ENCODE results near the gene SHLD1.

The SHLD1 gene

GRCh38 chr20:5770987-5771318, 20.8 kb downstream of the SHLD1 start:
- no peak overlapping the region for H2AK5ac ChIP-seq (ENCODE audit: low read depth, low read length)
- H2BK12ac ChIP-seq (ENCODE audit: low read length), result no peak overlapping the region
- H3K9ac ChIP-seq (ENCODE audit: low read depth, low read length, poor library complexity), result no peak overlapping the region
- no CpG with 5 or more reads among the region's 1 CpG for WGBS, 2 donors (ENCODE audit: extremely low coverage in 2 of 2, insufficient read length in 2 of 2, insufficient replicate concordance in 1 of 2)
- no peak overlapping the region for H2AFZ ChIP-seq (ENCODE audit: low read length)
- no peak overlapping the region for H3K18ac ChIP-seq (ENCODE audit: low read length)
- H3K27ac ChIP-seq (replicated peaks; ENCODE audit: low read length), result no peak overlapping the region
- H3K36me3 ChIP-seq (replicated peaks in 1 of 2; ENCODE audit: control insufficient read depth in 2 of 2, insufficient read depth in 2 of 2, low read length in 2 of 2), result peaks cover 0 to 14% of the 10 kb centered on the region in 2 donors
- H3K14ac ChIP-seq (ENCODE audit: low read length), result no peak overlapping the region
- no peaks in the 10 kb centered on the region for H3K9me3 ChIP-seq (replicated peaks in 1 of 2; ENCODE audit: control insufficient read depth in 2 of 2, insufficient read depth in 1 of 2, low read depth in 1 of 2, low read length in 2 of 2)
- H2BK15ac ChIP-seq (ENCODE audit: low read length), result no peak overlapping the region
- H2BK5ac ChIP-seq (ENCODE audit: low read length), result no peak overlapping the region
- H3K23ac ChIP-seq (ENCODE audit: low read depth, low read length, poor library complexity), result no peak overlapping the region
- no peak overlapping the region for H3K4me3 ChIP-seq (ENCODE audit: low read length in 2 of 2)
- no peak overlapping the region for H4K8ac ChIP-seq (ENCODE audit: low read depth, low read length)
- no peak for DNase-seq (ENCODE audit: low spot score)
- H4K91ac ChIP-seq (ENCODE audit: low read depth, low read length, poor library complexity), result no peak overlapping the region
- H3K4me1 ChIP-seq (ENCODE audit: control insufficient read depth in 2 of 2, insufficient read depth in 1 of 2, low read depth in 1 of 2, low read length in 2 of 2), result no peaks in the 10 kb centered on the region
- H3K4ac ChIP-seq (ENCODE audit: low read length), result no peak overlapping the region
- H3K27me3 ChIP-seq (ENCODE audit: control insufficient read depth in 3 of 3, insufficient read depth in 3 of 3, low read depth in 1 of 3, low read length in 3 of 3), result no peaks in the 10 kb centered on the region
- H2BK120ac ChIP-seq (ENCODE audit: low read depth, low read length), result no peak overlapping the region
- no peaks in the 10 kb centered on the region for H3K79me1 ChIP-seq (ENCODE audit: low read depth, low read length)
- H3K4me2 ChIP-seq (ENCODE audit: insufficient read depth, low read length, poor library complexity, severe bottlenecking), result no peak overlapping the region

GRCh38 chr20:5772704-5773103, 22.5 kb downstream of the SHLD1 start:
- no CpG with 5 or more reads among the region's 5 CpGs for WGBS, 2 donors (ENCODE audit: extremely low coverage in 2 of 2, insufficient read length in 2 of 2, insufficient replicate concordance in 1 of 2)

GRCh38 chr20:5773589-5773988, 23.4 kb downstream of the SHLD1 start:
- Histone ChIP-seq H4K8ac (ENCODE audit: low read depth, low read length) (no peak overlapping the region), H2AK5ac (ENCODE audit: low read depth, low read length) (no peak overlapping the region), H3K4me2 (ENCODE audit: insufficient read depth, low read length, poor library complexity, severe bottlenecking) (no peak overlapping the region), H3K23ac (ENCODE audit: low read depth, low read length, poor library complexity) (no peak overlapping the region), H3K9ac (ENCODE audit: low read depth, low read length, poor library complexity) (no peak overlapping the region), H3K36me3 (replicated peaks in 1 of 2; ENCODE audit: control insufficient read depth in 2 of 2, insufficient read depth in 2 of 2, low read length in 2 of 2) (peaks cover 0 to 14% of the 10 kb centered on the region in 2 donors), H3K9me3 (replicated peaks in 1 of 2; ENCODE audit: control insufficient read depth in 2 of 2, insufficient read depth in 1 of 2, low read depth in 1 of 2, low read length in 2 of 2) (no peaks in the 10 kb centered on the region), H3K18ac (ENCODE audit: low read length) (no peak overlapping the region), H2BK15ac (ENCODE audit: low read length) (no peak overlapping the region), H3K27me3 (ENCODE audit: control insufficient read depth in 3 of 3, insufficient read depth in 3 of 3, low read depth in 1 of 3, low read length in 3 of 3) (no peaks in the 10 kb centered on the region), H3K14ac (ENCODE audit: low read length) (no peak overlapping the region), H3K27ac (replicated peaks; ENCODE audit: low read length) (no peak overlapping the region), H3K4me3 (ENCODE audit: low read length in 2 of 2) (no peak overlapping the region), H2BK120ac (ENCODE audit: low read depth, low read length) (no peak overlapping the region), H2AFZ (ENCODE audit: low read length) (no peak overlapping the region), H3K4me1 (ENCODE audit: control insufficient read depth in 2 of 2, insufficient read depth in 1 of 2, low read depth in 1 of 2, low read length in 2 of 2) (no peaks in the 10 kb centered on the region), H2BK5ac (ENCODE audit: low read length) (no peak overlapping the region), H3K4ac (ENCODE audit: low read length) (no peak overlapping the region), H2BK12ac (ENCODE audit: low read length) (no peak overlapping the region), H4K91ac (ENCODE audit: low read depth, low read length, poor library complexity) (no peak overlapping the region), H3K79me1 (ENCODE audit: low read depth, low read length) (no peaks in the 10 kb centered on the region)
- WGBS, 2 donors (ENCODE audit: extremely low coverage in 2 of 2, insufficient read length in 2 of 2, insufficient replicate concordance in 1 of 2), result no CpG with 5 or more reads among the region's 8 CpGs
- DNase-seq (ENCODE audit: low spot score), result no peak

More at GRCh38 chr20:5772704-5773103, 22.5 kb downstream of the SHLD1 start:
- Histone ChIP-seq H3K27me3 (ENCODE audit: control insufficient read depth in 3 of 3, insufficient read depth in 3 of 3, low read depth in 1 of 3, low read length in 3 of 3) (no peaks in the 10 kb centered on the region), H3K4me3 (ENCODE audit: low read length in 2 of 2) (no peak overlapping the region), H3K4me2 (ENCODE audit: insufficient read depth, low read length, poor library complexity, severe bottlenecking) (no peak overlapping the region), H2AK5ac (ENCODE audit: low read depth, low read length) (no peak overlapping the region), H4K8ac (ENCODE audit: low read depth, low read length) (no peak overlapping the region), H2BK120ac (ENCODE audit: low read depth, low read length) (no peak overlapping the region), H3K4me1 (ENCODE audit: control insufficient read depth in 2 of 2, insufficient read depth in 1 of 2, low read depth in 1 of 2, low read length in 2 of 2) (no peaks in the 10 kb centered on the region), H4K91ac (ENCODE audit: low read depth, low read length, poor library complexity) (no peak overlapping the region), H3K79me1 (ENCODE audit: low read depth, low read length) (no peaks in the 10 kb centered on the region), H3K14ac (ENCODE audit: low read length) (no peak overlapping the region), H3K27ac (replicated peaks; ENCODE audit: low read length) (no peak overlapping the region), H3K4ac (ENCODE audit: low read length) (no peak overlapping the region), H3K23ac (ENCODE audit: low read depth, low read length, poor library complexity) (no peak overlapping the region), H2AFZ (ENCODE audit: low read length) (no peak overlapping the region), H2BK12ac (ENCODE audit: low read length) (no peak overlapping the region), H2BK5ac (ENCODE audit: low read length) (no peak overlapping the region), H3K9ac (ENCODE audit: low read depth, low read length, poor library complexity) (no peak overlapping the region), H3K36me3 (replicated peaks in 1 of 2; ENCODE audit: control insufficient read depth in 2 of 2, insufficient read depth in 2 of 2, low read length in 2 of 2) (peaks cover 0 to 14% of the 10 kb centered on the region in 2 donors), H3K9me3 (replicated peaks in 1 of 2; ENCODE audit: control insufficient read depth in 2 of 2, insufficient read depth in 1 of 2, low read depth in 1 of 2, low read length in 2 of 2) (no peaks in the 10 kb centered on the region), H3K18ac (ENCODE audit: low read length) (no peak overlapping the region), H2BK15ac (ENCODE audit: low read length) (no peak overlapping the region)
- DNase-seq (ENCODE audit: low spot score), result no peak

GRCh38 chr20:5776077-5776476, 25.9 kb downstream of the SHLD1 start:
- H3K23ac ChIP-seq (ENCODE audit: low read depth, low read length, poor library complexity), result no peak overlapping the region
- no peak overlapping the region for H2AFZ ChIP-seq (ENCODE audit: low read length)
- H3K27me3 ChIP-seq (ENCODE audit: control insufficient read depth in 3 of 3, insufficient read depth in 3 of 3, low read depth in 1 of 3, low read length in 3 of 3), result no peaks in the 10 kb centered on the region
- no peaks in the 10 kb centered on the region for H3K4me1 ChIP-seq (ENCODE audit: control insufficient read depth in 2 of 2, insufficient read depth in 1 of 2, low read depth in 1 of 2, low read length in 2 of 2)
- no peak overlapping the region for H3K18ac ChIP-seq (ENCODE audit: low read length)
- no peak overlapping the region for H3K27ac ChIP-seq (replicated peaks; ENCODE audit: low read length)
- no peak overlapping the region for H3K4ac ChIP-seq (ENCODE audit: low read length)
- no peak overlapping the region for H3K4me2 ChIP-seq (ENCODE audit: insufficient read depth, low read length, poor library complexity, severe bottlenecking)
- H2BK120ac ChIP-seq (ENCODE audit: low read depth, low read length), result no peak overlapping the region
- H4K91ac ChIP-seq (ENCODE audit: low read depth, low read length, poor library complexity), result no peak overlapping the region
- no peak overlapping the region for H2BK12ac ChIP-seq (ENCODE audit: low read length)
- H2BK15ac ChIP-seq (ENCODE audit: low read length), result no peak overlapping the region
- DNase-seq (ENCODE audit: low spot score), result no peak
- WGBS, 2 donors (ENCODE audit: extremely low coverage in 2 of 2, insufficient read length in 2 of 2, insufficient replicate concordance in 1 of 2), result no CpG with 5 or more reads among the region's 5 CpGs
- no peak overlapping the region for H3K9ac ChIP-seq (ENCODE audit: low read depth, low read length, poor library complexity)
- H2AK5ac ChIP-seq (ENCODE audit: low read depth, low read length), result no peak overlapping the region
- no peaks in the 10 kb centered on the region for H3K79me1 ChIP-seq (ENCODE audit: low read depth, low read length)
- no peak overlapping the region for H3K4me3 ChIP-seq (ENCODE audit: low read length in 2 of 2)
- H2BK5ac ChIP-seq (ENCODE audit: low read length), result no peak overlapping the region
- no peak overlapping the region for H4K8ac ChIP-seq (ENCODE audit: low read depth, low read length)
- no peak overlapping the region for H3K14ac ChIP-seq (ENCODE audit: low read length)
- peaks cover 0 to 14% of the 10 kb centered on the region in 2 donors for H3K36me3 ChIP-seq (replicated peaks in 1 of 2; ENCODE audit: control insufficient read depth in 2 of 2, insufficient read depth in 2 of 2, low read length in 2 of 2)
- no peaks in the 10 kb centered on the region for H3K9me3 ChIP-seq (replicated peaks in 1 of 2; ENCODE audit: control insufficient read depth in 2 of 2, insufficient read depth in 1 of 2, low read depth in 1 of 2, low read length in 2 of 2)

Data from neuronal stem cell (in vitro differentiated cells).